A549 (cell line): ENCODE data around the gene CCDC7.

Experiments
- CHD2 ChIP-seq: fragments of 150-350 bp; IDR thresholded peaks from 2 replicates; pipeline ENCODE4 v1.6.1; 2014; ENCODE audit warnings: low read length; ENCODE audit not compliant: partially characterized antibody
- CTCF ChIP-seq: fragments of >200 bp; sonication (Bioruptor Twin); formaldehyde crosslinking; IDR thresholded peaks from 3 replicates; pipeline ENCODE4 v1.5.1; 2016
- MAFK ChIP-seq: fragments of 450-650 bp; IDR thresholded peaks from 2 replicates; pipeline ENCODE4 v1.6.1; 2014; ENCODE audit not compliant: partially characterized antibody
- PBX3 ChIP-seq: IDR thresholded peaks from 2 replicates; pipeline ENCODE4 v1.6.1; 2012
- PHF8 ChIP-seq: fragments of 200-600 bp; sonication (generic); IDR thresholded peaks from 2 replicates; pipeline ENCODE4 v1.6.1; 2016; ENCODE audit warnings: low read depth, mild to moderate bottlenecking, antibody characterized with exemption, moderate library complexity, borderline replicate concordance
- POLR2A ChIP-seq: IDR thresholded peaks from 2 replicates; pipeline ENCODE4 v1.6.1; 2012; ENCODE audit warnings: mild to moderate bottlenecking, low read length
- RCOR1 ChIP-seq: fragments of 150-350 bp; IDR thresholded peaks from 2 replicates; pipeline ENCODE4 v1.6.1; 2014; ENCODE audit warnings: antibody characterized with exemption, low read length, low read depth

GRCh38 chr10:32893434-32893833, 447.5 kb downstream of the CCDC7 start:
- TF ChIP-seq CTCF (no peak), MAFK (peak; percentile 35), POLR2A (no peak), PHF8 (no peak), RCOR1 (no peak), PBX3 (no peak), CHD2 (no peak)
